ENCODE results near the gene PSME4. TPM values are rescaled to one million over a fixed set of nuclear protein-coding genes. Genes with fewer than 3 reads are reported as not detected.

PSME4 gene
- total RNA-seq, 1 experiment from 2014 or later: 87.4 TPM

- Histone ChIP-seq H3K4ac (ENCODE audit: low read depth, low read length) (no peak overlapping the region), H4K5ac (ENCODE audit: insufficient read length, low read depth, low read length) (no peak overlapping the region), H3K79me2 (ENCODE audit: insufficient read depth, low read length) (no peaks in the 10 kb centered on the region), H2AK5ac (ENCODE audit: insufficient read length, low read length) (no peak overlapping the region), H3K9ac (ENCODE audit: extremely low read depth, insufficient read length, low read length) (no peak overlapping the region), H3K23ac (ENCODE audit: insufficient read length, low read depth, low read length) (no peak overlapping the region), H3K18ac (ENCODE audit: insufficient read length, low read depth, low read length) (no peak overlapping the region), H4K8ac (replicated peaks; ENCODE audit: insufficient read length, low read depth, low read length) (no peak overlapping the region), H2BK120ac (ENCODE audit: low read depth, low read length, poor library complexity, severe bottlenecking) (no peak overlapping the region), H3K56ac (ENCODE audit: insufficient read length, low read depth, low read length) (no peak overlapping the region), H3K27me3 (ENCODE audit: insufficient read depth, low read length) (no peaks in the 10 kb centered on the region), H3K4me1 (ENCODE audit: insufficient read depth, low read length) (no peaks in the 10 kb centered on the region), H2BK15ac (ENCODE audit: low read depth, low read length) (no peak overlapping the region), H3K14ac (ENCODE audit: insufficient read depth, low read length) (no peak overlapping the region), H3K27ac (ENCODE audit: insufficient read length, low read depth, low read length) (no peak overlapping the region), H2AFZ (ENCODE audit: low read length) (no peak overlapping the region), H2BK5ac (ENCODE audit: insufficient read length, low read length) (no peak overlapping the region), H2BK20ac (ENCODE audit: low read depth, low read length, poor library complexity, severe bottlenecking) (no peak overlapping the region), H4K91ac (ENCODE audit: insufficient read length, low read depth, low read length) (no peak overlapping the region), H3K79me1 (ENCODE audit: insufficient read depth, low read depth, low read length, poor library complexity, severe bottlenecking) (peaks cover 2% of the 10 kb centered on the region), H3K4me2 (ENCODE audit: insufficient read depth, insufficient read length, low read length) (no peak overlapping the region), H4K20me1 (ENCODE audit: control insufficient read depth, insufficient read depth, insufficient read length) (no peaks in the 10 kb centered on the region), H2BK12ac (ENCODE audit: insufficient read length, low read depth, low read length) (no peak overlapping the region), H3K23me2 (ENCODE audit: insufficient read length, low read depth, low read length, poor library complexity, severe bottlenecking) (no peaks in the 10 kb centered on the region), H3T11ph (ENCODE audit: low read length) (no peak overlapping the region), H3K9me3 (ENCODE audit: control insufficient read depth, low read depth, low read length) (no peaks in the 10 kb centered on the region)
- H3K36me3 Mint-ChIP-seq (ENCODE audit: insufficient read depth in 1 of 3, low read depth in 3 of 3): peaks cover 28 to 78% (median 62%) of the 10 kb centered on the region in 3 experiments; a peak in 6 of 7 replicates
- 100% methylated on average over 1 of the region's 4 CpGs for WGBS (ENCODE audit: extremely low coverage, insufficient read length, low lambda C conversion rate)
- H3K4me1 Mint-ChIP-seq: peaks cover 5 to 8% of the 10 kb centered on the region in 2 experiments
- DNase-seq: no peak
- H3K4me3 Mint-ChIP-seq: no peak overlapping the region
- H3K9me3 Mint-ChIP-seq: no peaks in the 10 kb centered on the region
- H3K27me3 Mint-ChIP-seq (ENCODE audit: low read depth): no peaks in the 10 kb centered on the region
- no peak overlapping the region; a peak in 1 of 7 replicates for H3K27ac Mint-ChIP-seq
- no peak for TF ChIP-seq CTCF (conservative IDR thresholded peaks at IDR 0.05)
These were observed 67.8 kb downstream of the PSME4 start for GRCh38 chr2:53903011-53903410.
